Islet of Langerhans (tissue), 1 donor: ENCODE data around the gene AKT2.
A peak's percentile ranks its signal among the peaks of the same experiment; 100 is the strongest.
"Not testable (repeated sequence)": the region's sequence is repeated elsewhere in the genome, so short reads cannot be mapped to it uniquely, and the experiment has no call there.

Experiments
- FAIRE-seq: peaks from one replicate; lab custom pipeline; 2011; peaks lifted over from hg19 to GRCh38; lab: Jason Lieb, UNC

AKT2 gene

DNA sequence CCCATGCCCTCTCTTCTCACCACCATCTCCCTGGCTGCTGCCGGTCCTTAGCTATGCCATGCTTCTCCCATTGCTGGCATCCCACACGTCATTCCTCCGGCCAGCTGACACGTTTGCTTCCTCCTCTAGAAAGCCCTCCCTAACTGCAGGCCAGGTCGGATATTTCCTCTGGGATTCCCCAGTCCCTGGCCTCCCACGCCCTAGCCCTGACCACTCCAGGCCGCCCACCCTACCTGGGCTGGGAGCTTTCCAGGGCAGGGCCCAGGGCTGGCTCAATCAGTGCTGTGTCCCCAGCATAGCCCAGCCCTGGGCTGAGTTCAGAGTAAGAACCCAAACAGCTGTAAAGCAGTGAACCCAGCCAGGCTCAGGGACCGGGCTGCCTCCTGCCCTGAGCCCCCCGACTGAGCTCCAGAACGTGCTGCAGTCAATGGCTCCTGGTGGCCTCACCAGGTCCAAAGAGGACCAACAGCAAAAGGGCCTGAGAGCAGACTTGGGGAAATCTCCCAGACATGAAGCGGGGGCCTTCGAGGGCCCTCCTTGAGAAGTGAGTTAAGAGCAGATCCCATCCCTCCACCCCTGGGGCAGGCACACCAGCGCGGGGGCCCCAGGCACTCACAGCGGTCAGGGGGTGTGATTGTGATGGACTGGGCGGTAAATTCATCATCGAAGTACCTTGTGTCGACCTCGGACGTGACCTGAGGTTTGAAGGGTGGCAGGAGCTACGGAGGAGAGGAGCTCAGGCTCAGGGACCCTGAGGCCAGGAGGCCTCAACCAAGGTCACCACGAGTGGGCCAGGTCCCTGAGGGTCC lies 50.5 kb downstream of the AKT2 start:
- FAIRE-seq = no peak

- no peak for FAIRE-seq
These were observed 51.2 kb downstream of the AKT2 start for GRCh38 chr19:40233811-40234389.

GRCh38 chr19:40232949-40233810 lies 52.0 kb downstream of the AKT2 start:
- no peak for FAIRE-seq

- FAIRE-seq = no peak
These were observed 52.7 kb downstream of the AKT2 start for GRCh38 chr19:40232479-40232878.

- FAIRE-seq = no peak
These were observed 53.4 kb downstream of the AKT2 start for GRCh38 chr19:40231544-40232424.

- no peak for FAIRE-seq
These were observed 54.1 kb downstream of the AKT2 start for GRCh38 chr19:40231057-40231456.

DNA sequence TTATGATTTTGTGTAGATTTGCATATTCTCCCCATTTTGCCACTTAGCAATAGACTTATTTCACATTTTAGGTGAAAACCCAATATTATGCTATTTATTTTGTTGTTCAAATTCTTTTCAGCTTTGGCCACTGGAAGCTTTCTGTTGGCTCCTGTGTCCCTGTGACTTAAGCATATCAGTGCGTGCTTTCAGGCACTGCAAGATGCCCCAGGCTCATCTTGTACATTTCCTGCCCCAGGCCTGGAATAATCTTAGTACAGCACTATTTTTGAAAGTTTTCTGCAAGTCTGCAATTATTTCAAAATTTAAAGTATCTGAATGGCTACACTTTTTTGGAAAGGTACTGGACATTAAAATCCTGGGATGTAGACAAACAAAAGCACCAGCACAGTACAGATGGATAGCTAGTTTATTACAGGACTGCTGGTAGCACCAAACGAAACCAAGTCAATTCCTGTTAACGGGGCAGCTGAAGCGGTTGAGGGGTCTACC lies 55.2 kb downstream of the AKT2 start:
- no peak for FAIRE-seq

DNA sequence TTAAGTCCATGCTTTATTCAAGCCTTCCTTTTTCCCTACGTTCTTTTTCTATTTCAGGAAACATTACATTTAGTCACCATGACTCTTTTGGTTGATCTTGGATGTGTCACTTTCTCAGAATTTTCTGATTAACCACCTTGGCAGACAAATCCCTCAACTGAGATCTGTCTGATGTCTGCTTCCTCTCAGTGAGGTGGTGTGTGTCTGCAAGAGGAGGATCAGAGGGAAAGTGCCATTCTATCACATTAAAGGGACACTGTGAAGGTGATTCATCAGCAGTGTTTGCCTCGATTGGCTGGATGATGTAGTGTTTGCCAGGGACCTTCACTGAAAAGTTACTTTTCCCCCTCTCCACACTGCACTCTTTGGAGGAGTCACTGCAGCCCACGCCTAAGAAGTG lies 55.7 kb downstream of the AKT2 start:
- no peak for FAIRE-seq

DNA sequence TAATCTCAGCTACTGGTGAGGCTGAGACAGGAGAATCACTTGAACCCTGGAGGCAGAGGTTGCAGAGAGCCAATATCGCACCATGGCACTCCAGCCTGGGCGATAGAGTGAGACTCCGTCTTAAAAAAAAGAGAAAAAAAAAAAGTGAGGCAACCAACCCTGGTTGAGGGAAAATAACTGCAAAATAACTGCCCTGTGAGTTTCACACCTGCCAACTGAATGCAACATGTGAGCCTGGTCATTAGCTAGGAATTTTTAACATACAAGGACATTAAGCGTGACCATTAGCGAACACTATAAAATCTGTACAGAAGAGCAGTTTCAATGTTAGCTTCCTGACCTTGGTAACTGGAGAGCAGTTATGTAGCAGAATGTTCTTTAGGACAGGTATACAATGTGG lies 56.3 kb downstream of the AKT2 start:
- FAIRE-seq = no peak

GRCh38 chr19:40228346-40228745 lies 56.8 kb downstream of the AKT2 start:
- no peak for FAIRE-seq

GRCh38 chr19:40225440-40226305 lies 59.5 kb downstream of the AKT2 start:
- no peak for FAIRE-seq

GRCh38 chr19:40224342-40225150 lies 60.6 kb downstream of the AKT2 start:
- no peak for FAIRE-seq

GRCh38 chr19:40223135-40223822 lies 61.9 kb downstream of the AKT2 start:
- FAIRE-seq = no peak

- peak; percentile 93 for FAIRE-seq
These were observed 63.1 kb downstream of the AKT2 start for GRCh38 chr19:40221858-40222619.

DNA sequence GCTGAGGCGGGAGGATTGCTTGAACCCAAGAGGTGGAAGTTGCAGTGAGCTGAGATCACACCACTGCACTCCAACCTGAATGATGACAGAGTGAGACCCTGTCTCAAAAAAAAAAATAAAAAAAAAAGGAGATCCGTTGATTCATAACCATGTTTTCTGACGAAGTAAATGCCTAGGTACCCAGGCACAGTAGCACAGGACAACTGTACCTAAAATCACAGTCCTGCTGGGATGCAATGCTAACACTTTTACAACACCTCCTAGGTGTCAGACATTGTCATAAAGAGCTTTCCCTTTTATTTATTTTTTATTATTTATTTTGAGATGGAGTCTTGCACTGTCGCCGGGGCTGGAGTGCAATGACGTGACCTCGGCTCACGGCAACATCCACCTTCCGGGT lies 64.5 kb downstream of the AKT2 start:
- FAIRE-seq = no peak

GRCh38 chr19:40219721-40220276 lies 65.3 kb downstream of the AKT2 start:
- no peak for FAIRE-seq

- FAIRE-seq = not testable (repeated sequence)
These were observed 66.1 kb downstream of the AKT2 start for GRCh38 chr19:40219029-40219428.
